ENCODE measurements around the gene ASTN2.

GRCh38 chr9:117359910-117360309, 54.9 kb downstream of the ASTN2 start:
- no peak for TF ChIP-seq CTCF (IDR thresholded peaks at IDR 0.05; ENCODE audit: low read length)
- no peak for TF ChIP-seq EZH2 (optimal IDR thresholded peaks at IDR 0.05; ENCODE audit: low read depth, low read length)

Data from MM.1S (cell line).